A549 treated with AZD9567 at 1 μM for 4 hours (cell line): ENCODE data around the gene CSRNP3. TPM values are rescaled to one million over a fixed set of nuclear protein-coding genes. Genes with fewer than 3 reads are reported as not detected.

ENCODE experiments used
- total RNA-seq: library from RNA; stranded (reverse); fragments of 200-300 nt; extraction: Qiagen RNA extraction; gene quantifications from 5 replicates; pipeline ENCODE4 v1.2.3, GENCODE V29; 2022; ENCODE audit not compliant: insufficient read depth

The CSRNP3 gene, protein sequence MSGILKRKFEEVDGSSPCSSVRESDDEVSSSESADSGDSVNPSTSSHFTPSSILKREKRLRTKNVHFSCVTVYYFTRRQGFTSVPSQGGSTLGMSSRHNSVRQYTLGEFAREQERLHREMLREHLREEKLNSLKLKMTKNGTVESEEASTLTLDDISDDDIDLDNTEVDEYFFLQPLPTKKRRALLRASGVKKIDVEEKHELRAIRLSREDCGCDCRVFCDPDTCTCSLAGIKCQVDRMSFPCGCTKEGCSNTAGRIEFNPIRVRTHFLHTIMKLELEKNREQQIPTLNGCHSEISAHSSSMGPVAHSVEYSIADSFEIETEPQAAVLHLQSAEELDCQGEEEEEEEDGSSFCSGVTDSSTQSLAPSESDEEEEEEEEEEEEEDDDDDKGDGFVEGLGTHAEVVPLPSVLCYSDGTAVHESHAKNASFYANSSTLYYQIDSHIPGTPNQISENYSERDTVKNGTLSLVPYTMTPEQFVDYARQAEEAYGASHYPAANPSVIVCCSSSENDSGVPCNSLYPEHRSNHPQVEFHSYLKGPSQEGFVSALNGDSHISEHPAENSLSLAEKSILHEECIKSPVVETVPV
- total RNA-seq: not detected in 5 replicates

DNA sequence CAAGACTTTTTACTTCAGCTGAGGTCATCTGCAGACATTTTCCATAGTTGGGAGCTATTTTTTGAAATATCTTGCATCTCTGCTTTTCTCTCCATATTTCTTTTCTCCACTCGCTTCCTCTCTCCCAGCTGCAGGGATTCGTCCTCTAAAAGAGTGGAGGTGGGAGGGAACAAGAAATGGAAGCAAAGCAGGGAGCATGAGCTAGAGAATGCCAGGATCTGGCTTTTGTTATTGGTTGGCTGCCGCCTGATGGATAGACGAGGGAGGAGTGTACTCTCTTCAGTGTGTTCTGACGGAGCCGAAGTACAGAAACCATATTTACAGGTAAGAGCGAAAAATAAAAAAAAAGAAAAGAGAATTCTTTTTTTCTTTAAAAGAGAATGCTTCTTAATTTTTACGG lies at the start of gene CSRNP3:
TSS of gene CSRNP3 (plus strand) at position 282 of the 400 bp plus-strand sequence. CDS start 125,368 bp downstream, outside the sequence.

Other genes starting within 250 kb of the CSRNP3 start
- 0.03 TPM in 1 of 5 replicates, not detected in the others for gene SCN2A, start 230.3 kb upstream of the CSRNP3 start, total RNA-seq